IMR-90 (cell line): Measurements from ENCODE around the gene TMEM247. TPM values are rescaled to one million over a fixed set of nuclear protein-coding genes. Genes with fewer than 3 reads are reported as not detected.

Experiments
- ATAC-seq: fragments of 200-7000 bp; cut with Tn5 transposase; 2 replicates; pipeline ENCODE4 v1.9.1; 2020; ENCODE audit warnings: low read depth, mild to moderate bottlenecking, moderate library complexity
- BruUV-seq: library from RNA; stranded (reverse); fragments of 400-500 nt; replicated peaks from 2 replicates; lab custom pipeline; 2021; lab: Mats Ljungman, UMichigan
- CTCF ChIA-PET: fragments of 300-600 bp; formaldehyde crosslinking; extraction: SDS; loops from one replicate; lab custom pipeline; 2021; ENCODE audit warnings: antibody characterized with exemption; lab: Yijun Ruan, JAX
- POLR2A ChIA-PET: fragments of 300-600 bp; sonication (Branson Sonifier 250); formaldehyde crosslinking; loops from one replicate; lab custom pipeline; 2022; ENCODE audit warnings: antibody characterized with exemption; ENCODE audit not compliant: unreplicated experiment; lab: Charles Lee
- DNase-seq: peaks from one replicate; pipeline ENCODE4 v3.0.0; 2013
- H2AFZ ChIP-seq: replicated peaks from 2 replicates; pipeline ENCODE3; 2013; ENCODE audit warnings: low read length, mild to moderate bottlenecking; ENCODE audit not compliant: poor library complexity
- H2AK5ac ChIP-seq: 2 replicates; pipeline ENCODE4 v1.6.1; 2013; ENCODE audit warnings: low read depth, low read length, inconsistent platforms
- H2AK9ac ChIP-seq: replicated peaks from 2 replicates; pipeline ENCODE3; 2013; ENCODE audit warnings: mild to moderate bottlenecking, low read depth, low read length, moderate library complexity; ENCODE audit not compliant: poor library complexity
- H2BK120ac ChIP-seq: 2 replicates; pipeline ENCODE4 v1.6.1; 2013; ENCODE audit warnings: low read depth, low read length, inconsistent platforms
- H2BK15ac ChIP-seq: 3 replicates; pipeline ENCODE4 v1.6.1; 2013; ENCODE audit warnings: low read depth, low read length, inconsistent platforms
- H2BK20ac ChIP-seq: 2 replicates; pipeline ENCODE4 v1.6.1; 2013; ENCODE audit warnings: low read depth, mild to moderate bottlenecking, inconsistent platforms, low read length, moderate library complexity
- H2BK5ac ChIP-seq: 2 replicates; pipeline ENCODE4 v1.6.1; 2013; ENCODE audit warnings: mild to moderate bottlenecking, low read depth, low read length, inconsistent platforms; ENCODE audit not compliant: poor library complexity, severe bottlenecking
- H3K14ac ChIP-seq: replicated peaks from 2 replicates; pipeline ENCODE4 v1.6.1; 2013; ENCODE audit warnings: low read depth, low read length, inconsistent platforms
- H3K18ac ChIP-seq: 2 replicates; pipeline ENCODE4 v1.6.1; 2013; ENCODE audit warnings: low read depth, low read length, control low read depth
- H3K23ac ChIP-seq: 2 replicates; pipeline ENCODE4 v1.6.1; 2013; ENCODE audit warnings: low read depth, low read length, inconsistent platforms
- H3K27ac ChIP-seq: 2 replicates; pipeline ENCODE4 v1.5.1; 2013; ENCODE audit warnings: mild to moderate bottlenecking, control low read depth, low read length; ENCODE audit not compliant: insufficient read depth
- H3K27me3 ChIP-seq: 2 replicates; pipeline ENCODE4 v1.6.1; 2013; ENCODE audit warnings: low read length; ENCODE audit not compliant: control insufficient read depth, insufficient read depth
- H3K36me3 ChIP-seq: 2 replicates; pipeline ENCODE4 v1.6.1; 2013; ENCODE audit warnings: low read length, mixed read lengths; ENCODE audit not compliant: control insufficient read depth, insufficient read depth
- H3K4ac ChIP-seq: 2 replicates; pipeline ENCODE4 v1.6.1; 2013; ENCODE audit warnings: low read depth, low read length, inconsistent platforms
- H3K4me1 ChIP-seq: 2 replicates; pipeline ENCODE4 v1.6.1; 2013; ENCODE audit warnings: low read length, mixed read lengths; ENCODE audit not compliant: control insufficient read depth, insufficient read depth
- H3K4me2 ChIP-seq: 2 replicates; pipeline ENCODE4 v1.6.1; 2013; ENCODE audit warnings: low read depth, mild to moderate bottlenecking, control low read depth, low read length, moderate library complexity
- H3K4me3 ChIP-seq: 2 replicates; pipeline ENCODE4 v1.5.1; 2013; ENCODE audit warnings: low read depth, mild to moderate bottlenecking, control low read depth, low read length, moderate library complexity; ENCODE audit not compliant: insufficient read depth
- H3K56ac ChIP-seq: 2 replicates; pipeline ENCODE4 v1.6.1; 2013; ENCODE audit warnings: low read length, inconsistent platforms; ENCODE audit not compliant: insufficient read depth; ENCODE audit errors: extremely low read depth
- H3K79me1 ChIP-seq, 2 experiments: 2 replicates each; pipeline ENCODE4 v1.6.1; 2013; ENCODE audit warnings: low read length in 2 of 2, inconsistent platforms in 1 of 2, low read depth in 1 of 2
- H3K9ac ChIP-seq: 2 replicates; pipeline ENCODE4 v1.6.1; 2013; ENCODE audit warnings: low read depth, low read length, control low read depth
- H3K9me1 ChIP-seq: 2 replicates; pipeline ENCODE4 v1.6.1; 2013; ENCODE audit warnings: low read length, inconsistent platforms; ENCODE audit not compliant: insufficient read depth
- H3K9me3 ChIP-seq: 2 replicates; pipeline ENCODE4 v1.6.1; 2013; ENCODE audit warnings: low read length; ENCODE audit not compliant: control insufficient read depth, insufficient read depth
- H4K20me1 ChIP-seq: 2 replicates; pipeline ENCODE4 v1.6.1; 2013; ENCODE audit warnings: low read length, inconsistent platforms; ENCODE audit not compliant: insufficient read depth
- H4K5ac ChIP-seq: 2 replicates; pipeline ENCODE4 v1.6.1; 2013; ENCODE audit warnings: mild to moderate bottlenecking, low read depth, low read length, control low read depth
- H4K8ac ChIP-seq, 2 experiments: 2 replicates each; pipeline ENCODE4 v1.6.1; 2013; ENCODE audit warnings: low read depth in 2 of 2, low read length in 2 of 2, control low read depth in 1 of 2, inconsistent platforms in 1 of 2
- H4K91ac ChIP-seq: 2 replicates; pipeline ENCODE4 v1.6.1; 2013; ENCODE audit warnings: low read depth, low read length, inconsistent platforms; ENCODE audit not compliant: insufficient read depth
- BHLHE40 ChIP-seq: fragments of 150-350 bp; IDR thresholded peaks from 2 replicates; pipeline ENCODE4 v1.6.1; 2016; ENCODE audit warnings: mild to moderate bottlenecking, low read depth, low read length
- CEBPB ChIP-seq: IDR thresholded peaks from 2 replicates; pipeline ENCODE4 v1.6.1; 2012; ENCODE audit warnings: low read depth, low read length, improper control_type of control experiment
- CHD1 ChIP-seq: IDR thresholded peaks from 2 replicates; pipeline ENCODE4 v1.6.1; 2012; ENCODE audit warnings: low read depth, low read length, improper control_type of control experiment
- ELK1 ChIP-seq: fragments of 150-350 bp; IDR thresholded peaks from 2 replicates; pipeline ENCODE4 v1.6.1; 2016; ENCODE audit warnings: low read depth, mild to moderate bottlenecking, low read length, moderate library complexity, borderline replicate concordance
- FOS ChIP-seq: fragments of 150-350 bp; IDR thresholded peaks from 2 replicates; pipeline ENCODE4 v1.6.1; 2016; ENCODE audit warnings: low read depth, low read length
- MAFK ChIP-seq: IDR thresholded peaks from 2 replicates; pipeline ENCODE4 v1.6.1; 2012; ENCODE audit warnings: low read depth, low read length, improper control_type of control experiment
- MAZ ChIP-seq: IDR thresholded peaks from 2 replicates; pipeline ENCODE4 v1.6.1; 2012; ENCODE audit warnings: low read depth, mild to moderate bottlenecking, low read length, improper control_type of control experiment, moderate library complexity, borderline replicate concordance
- MXI1 ChIP-seq: IDR thresholded peaks from 2 replicates; pipeline ENCODE4 v1.6.1; 2012; ENCODE audit warnings: low read depth, mild to moderate bottlenecking, low read length, moderate library complexity, borderline replicate concordance
- POLR2A ChIP-seq: IDR thresholded peaks from 2 replicates; pipeline ENCODE4 v1.6.1; 2012; ENCODE audit warnings: mild to moderate bottlenecking, low read depth, low read length
- SMC3 ChIP-seq: fragments of 150-350 bp; IDR thresholded peaks from 2 replicates; pipeline ENCODE4 v1.6.1; 2016; ENCODE audit warnings: low read depth, mild to moderate bottlenecking, antibody characterized with exemption, low read length, moderate library complexity
- WGBS, 2 experiments: methylation state at CpG; one replicate each; pipeline versions ENCODE4 v1.1.5 to v1.1.7; 2013; ENCODE audit warnings: missing lambda C conversion rate in 2 of 2; ENCODE audit not compliant: insufficient read length in 1 of 2; ENCODE audit errors: extremely low coverage in 2 of 2; 5-methylcytosine and 5-hydroxymethylcytosine counted together
- dilution Hi-C: fragments of 300-500 bp; cut with HindIII; formaldehyde crosslinking; loops from one replicate; pipeline ENCODE4 v1.14.3; 2018; ENCODE audit warnings: low sequenced_read_pairs; ENCODE audit not compliant: unreplicated experiment
- in situ Hi-C: fragments of 300-500 bp; cut with MboI; formaldehyde crosslinking; loops from 3 replicates; pipeline ENCODE4 v1.14.3; 2019; ENCODE audit warnings: low sequenced_read_pairs, inconsistent platforms, mixed read lengths
- intact Hi-C: fragments of 100-400 bp; cut with micrococcal nuclease; formaldehyde crosslinking; loops from 2 replicates; pipeline ENCODE4 v1.10.0; 2022
- polyA plus RNA-seq, 3 experiments: library from polyadenylated mRNA; depleted of rRNA; stranded (reverse); fragments of >200 nt; gene quantifications; 2 replicates each; pipeline ENCODE4 v1.2.3, GENCODE V29; 2012; ENCODE audit warnings: low replicate concordance in 1 of 3
- total RNA-seq: library from RNA; depleted of rRNA; stranded (reverse); fragments of >200 nt; gene quantifications from 2 replicates; pipeline ENCODE4 v1.2.3, GENCODE V29; 2012

Gene TMEM247
- total and polyA plus RNA-seq, 2 of the 4 experiments (the other 2 are of a cell fraction), result not detected

- Histone ChIP-seq H3K9ac (no peak overlapping the region), H2BK120ac (no peak overlapping the region), H2BK20ac (peak overlapping the region; percentile 57; the same call in 1 of the 2 replicates), H3K4me1 (peaks cover 17% of the 10 kb centered on the region), H3K4ac (0 out of 2 replicates have a peak overlapping the region, but pooled peaks have one; percentile 46), H2AK5ac (peak overlapping the region; percentile 57; the same call in 1 of the 2 replicates), H3K18ac (peak overlapping the region; percentile 73), H3K27ac (no peak overlapping the region), H3K9me1 (peaks cover 8% of the 10 kb centered on the region; the same call in 1 of the 2 replicates), H3K36me3 (no peaks in the 10 kb centered on the region), H2BK5ac (no peak overlapping the region), H3K79me1 (no peaks in the 10 kb centered on the region; a peak in 1 of 4 replicates), H3K9me3 (no peaks in the 10 kb centered on the region), H4K20me1 (no peaks in the 10 kb centered on the region), H2AK9ac (no peak overlapping the region), H2AFZ (no peak overlapping the region), H4K91ac (no peak overlapping the region), H3K56ac (no peak overlapping the region), H3K23ac (no peak overlapping the region; the same call in 1 of the 2 replicates), H3K27me3 (no peaks in the 10 kb centered on the region), H2BK15ac (peak overlapping the region; percentile 78; the same call in 1 of the 3 replicates), H3K4me2 (no peak overlapping the region), H3K4me3 (no peak overlapping the region), H4K5ac (no peak overlapping the region; the same call in 1 of the 2 replicates), H4K8ac (no peak overlapping the region), H3K14ac (0 out of 2 replicates have a peak overlapping the region, but pooled peaks have one; percentile 39)
- dilution Hi-C loops (no loop called here), intact Hi-C loops (loop anchor here (5.0 kb wide), 1 partner anchor 36 kb away; no protein-coding TSS in a partner anchor), in situ Hi-C loops (no loop called here)
- no TSS peak for BruUV-seq
- ATAC-seq (no peak), DNase-seq (no peak)
- no peak for TF ChIP-seq ELK1
- TF ChIP-seq FOS, result no peak
- TF ChIP-seq POLR2A, result no peak
- TF ChIP-seq BHLHE40, result no peak
- no peak for TF ChIP-seq MAZ
- TF ChIP-seq CEBPB, result no peak
- no peak for TF ChIP-seq CHD1
- no peak for TF ChIP-seq MAFK
- TF ChIP-seq MXI1, result no peak
- no peak for TF ChIP-seq SMC3
- POLR2A ChIA-PET, result no interaction called here
- CTCF ChIA-PET, result interaction anchor here (0.6 kb wide), 1 partner anchor 375 kb away, joined by 3 read pairs; no protein-coding TSS in a partner anchor
- WGBS, 2 experiments, result no CpG with 5 or more reads among the region's 1 CpG
Measured at GRCh38 chr2:46438102-46438501, 41.3 kb upstream of the TMEM247 start.
